Measurements from ENCODE around the gene EMILIN3. TPM values are rescaled to one million over a fixed set of nuclear protein-coding genes. Genes with fewer than 3 reads are reported as not detected.

EMILIN3 gene
- total RNA-seq, 1 donor from 2014 or later = 0.47 TPM

GRCh38 chr20:41373931-41374920 lies 7.6 kb upstream of the EMILIN3 start:
- DNase-seq (ENCODE audit: low spot score) = peak; percentile 61
- Mint-ChIP-seq H3K27me3 (ENCODE audit: low read depth) (peaks cover 25% of the 10 kb centered on the region), H3K9me3 (ENCODE audit: low read depth) (peaks cover 5% of the 10 kb centered on the region), H3K4me3 (ENCODE audit: unreplicated experiment) (no peak overlapping the region), H3K36me3 (ENCODE audit: low read depth) (no peaks in the 10 kb centered on the region), H3K4me1 (ENCODE audit: low read depth) (no peaks in the 10 kb centered on the region), H3K27ac (ENCODE audit: unreplicated experiment) (no peak overlapping the region)
- TF ChIP-seq CTCF (IDR thresholded peaks at IDR 0.05) = no peak

- DNase-seq (ENCODE audit: low spot score) = peak; percentile 68
- no peak for TF ChIP-seq CTCF (IDR thresholded peaks at IDR 0.05)
- Mint-ChIP-seq H3K27ac (ENCODE audit: unreplicated experiment) (no peak overlapping the region), H3K4me3 (ENCODE audit: unreplicated experiment) (no peak overlapping the region), H3K9me3 (ENCODE audit: low read depth) (peaks cover 5% of the 10 kb centered on the region), H3K27me3 (ENCODE audit: low read depth) (peaks cover 25% of the 10 kb centered on the region), H3K4me1 (ENCODE audit: low read depth) (no peaks in the 10 kb centered on the region), H3K36me3 (ENCODE audit: low read depth) (no peaks in the 10 kb centered on the region)
Measured at GRCh38 chr20:41373251-41373783, 6.7 kb upstream of the EMILIN3 start.

GRCh38 chr20:41371371-41371770 lies 4.8 kb upstream of the EMILIN3 start:
- H3K9me3 Mint-ChIP-seq (ENCODE audit: low read depth) = peaks cover 5% of the 10 kb centered on the region
- no peak for TF ChIP-seq CTCF (IDR thresholded peaks at IDR 0.05)
- peak; percentile 26 for DNase-seq (ENCODE audit: low spot score)
- H3K4me3 Mint-ChIP-seq (ENCODE audit: unreplicated experiment) = no peak overlapping the region
- H3K4me1 Mint-ChIP-seq (ENCODE audit: low read depth) = peaks cover 4% of the 10 kb centered on the region
- H3K36me3 Mint-ChIP-seq (ENCODE audit: low read depth) = no peaks in the 10 kb centered on the region
- peaks cover 18% of the 10 kb centered on the region for H3K27me3 Mint-ChIP-seq (ENCODE audit: low read depth)
- no peak overlapping the region for H3K27ac Mint-ChIP-seq (ENCODE audit: unreplicated experiment)

- H3K27me3 Mint-ChIP-seq (ENCODE audit: low read depth) = peaks cover 22% of the 10 kb centered on the region
Measured at GRCh38 chr20:41370176-41370575, 3.6 kb upstream of the EMILIN3 start.

More at GRCh38 chr20:41370176-41370575, 3.6 kb upstream of the EMILIN3 start:
- no peaks in the 10 kb centered on the region for H3K36me3 Mint-ChIP-seq (ENCODE audit: low read depth)
- H3K9me3 Mint-ChIP-seq (ENCODE audit: low read depth) = peaks cover 5% of the 10 kb centered on the region
- peak; percentile 56 for DNase-seq (ENCODE audit: low spot score)
- no peak overlapping the region for H3K27ac Mint-ChIP-seq (ENCODE audit: unreplicated experiment)
- H3K4me1 Mint-ChIP-seq (ENCODE audit: low read depth) = peaks cover 6% of the 10 kb centered on the region
- no peak overlapping the region for H3K4me3 Mint-ChIP-seq (ENCODE audit: unreplicated experiment)
- TF ChIP-seq CTCF (IDR thresholded peaks at IDR 0.05) = no peak

All from chondrocyte (in vitro differentiated cells).